ENCODE measurements around the gene SUN2. TPM values are rescaled to one million over a fixed set of nuclear protein-coding genes. Genes with fewer than 3 reads are reported as not detected.
A peak's percentile ranks its signal among the peaks of the same experiment; 100 is the strongest.

SUN2 gene
- total RNA-seq, 1 experiment from 2014 or later: 15.6 TPM

DNA sequence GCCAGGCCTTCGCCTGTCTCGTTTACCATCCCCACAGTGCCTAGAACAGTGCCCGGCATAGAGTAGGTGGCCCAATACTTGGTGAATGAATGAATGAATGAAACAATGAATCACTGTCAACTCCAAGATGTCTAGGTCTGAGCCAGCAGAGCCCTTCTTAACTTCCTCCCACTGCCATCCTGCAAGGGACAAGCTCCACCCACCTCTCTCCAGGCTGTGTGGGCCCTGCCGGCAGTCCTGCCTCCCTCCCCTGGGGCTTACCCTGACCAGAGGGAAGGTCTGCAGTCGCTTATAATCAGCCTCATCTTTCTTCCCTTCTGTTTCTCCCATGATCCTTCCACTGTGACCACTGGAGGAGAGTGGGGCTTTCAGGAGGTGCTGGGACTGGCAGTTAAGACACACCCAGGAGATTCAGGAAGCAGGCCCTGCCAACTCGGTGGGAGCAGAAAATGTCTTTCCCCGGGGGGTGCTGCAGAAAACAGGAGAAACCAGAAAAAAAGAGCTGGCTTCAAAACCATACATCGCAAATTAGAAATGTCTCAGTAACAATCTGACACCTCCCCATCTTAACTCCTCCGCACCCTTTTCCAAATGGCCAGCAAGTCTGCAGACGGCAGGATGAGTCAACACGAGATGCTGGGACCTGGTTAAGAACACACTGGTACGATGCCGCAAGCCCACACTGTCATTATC, 26.8 kb upstream of the SUN2 start:
- no peak for DNase-seq (ENCODE audit: extremely low read depth, low read depth)

DNA sequence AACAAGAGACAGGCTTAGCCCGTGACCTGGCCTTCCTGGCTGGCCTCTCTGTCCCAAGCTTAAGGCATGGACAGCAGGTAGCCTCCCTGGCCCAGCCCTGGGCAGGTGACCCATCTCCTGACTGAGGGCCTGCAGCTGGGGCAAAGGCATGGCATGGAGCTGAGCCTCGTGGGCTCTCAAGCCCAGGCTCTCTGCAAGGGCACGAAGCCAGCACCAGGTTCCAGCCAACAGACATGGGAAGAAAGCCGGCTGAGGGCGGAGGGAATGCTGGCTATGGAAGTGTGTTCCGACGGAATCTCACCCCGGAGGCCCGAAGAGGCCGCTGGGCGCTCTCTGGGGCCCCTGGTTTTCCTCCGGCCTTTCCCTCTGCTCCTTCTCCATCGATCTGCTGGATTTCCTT, 25.2 kb upstream of the SUN2 start:
- no peak for DNase-seq (ENCODE audit: extremely low read depth, low read depth)

GRCh38 chr22:38777087-38777671, 21.4 kb upstream of the SUN2 start:
- no peak for DNase-seq (ENCODE audit: extremely low read depth, low read depth)

DNA sequence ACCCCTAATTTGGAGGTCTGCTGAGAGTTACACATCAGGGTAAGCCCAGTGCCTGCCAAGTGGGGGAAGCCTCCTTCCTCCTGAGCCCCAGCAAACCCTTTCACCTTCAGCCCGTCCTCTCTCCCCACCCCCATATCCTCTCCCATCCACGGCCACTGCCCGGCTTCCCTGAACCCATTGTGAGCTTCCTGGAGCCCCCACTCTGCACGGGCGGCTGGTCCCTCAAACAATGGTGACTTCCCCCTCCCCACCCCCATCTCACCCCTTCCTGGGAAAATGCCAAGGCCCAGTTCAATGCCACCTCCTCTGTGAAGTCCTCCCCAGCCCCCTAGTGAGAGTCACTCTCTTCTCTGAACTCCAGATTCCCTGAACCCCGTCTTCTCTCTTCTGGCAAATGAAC, 20.3 kb upstream of the SUN2 start:
- no peak for DNase-seq (ENCODE audit: extremely low read depth, low read depth)

DNA sequence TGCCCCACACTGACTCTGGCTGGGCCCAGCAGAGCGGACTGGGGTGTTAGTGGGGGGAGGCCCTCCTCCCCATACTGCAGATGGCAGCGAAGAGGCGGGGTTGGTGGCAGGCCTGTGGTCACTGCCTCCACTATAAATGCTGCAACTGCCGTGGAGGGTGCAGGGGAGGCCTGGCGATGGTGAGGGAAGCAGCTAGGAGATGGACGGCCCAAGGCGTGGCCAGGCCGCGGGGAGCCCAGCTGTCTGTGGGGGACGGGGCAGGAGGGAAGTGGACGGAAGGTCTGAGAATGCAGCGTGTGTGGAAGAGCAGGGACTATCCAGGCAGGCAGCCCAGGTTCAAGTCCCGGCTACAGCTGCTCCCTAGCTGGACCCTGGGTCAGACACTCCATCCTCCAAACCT, 19.9 kb upstream of the SUN2 start:
- no peak for DNase-seq (ENCODE audit: extremely low read depth, low read depth)

GRCh38 chr22:38774496-38775166, 18.8 kb upstream of the SUN2 start:
- no peak for DNase-seq (ENCODE audit: extremely low read depth, low read depth)

- DNase-seq (ENCODE audit: extremely low read depth, low read depth): no peak
These were observed 17.7 kb upstream of the SUN2 start for GRCh38 chr22:38773363-38773946.

DNA sequence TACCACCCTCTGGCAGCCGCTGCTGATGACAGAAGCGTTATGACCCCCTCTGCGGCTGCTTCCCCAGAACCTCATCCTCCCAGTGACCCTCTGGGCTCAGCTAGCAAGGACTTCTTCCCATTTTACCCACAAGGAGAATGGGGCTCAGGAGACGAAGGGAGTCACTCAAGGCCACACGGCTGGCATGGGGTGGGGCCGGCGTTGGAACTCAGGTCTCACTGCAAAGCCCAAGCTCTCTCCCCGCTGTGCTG, 16.8 kb upstream of the SUN2 start:
- DNase-seq (ENCODE audit: extremely low read depth, low read depth): no peak

- DNase-seq (ENCODE audit: extremely low read depth, low read depth): no peak
These were observed 14.6 kb upstream of the SUN2 start for GRCh38 chr22:38770257-38770949.

DNA sequence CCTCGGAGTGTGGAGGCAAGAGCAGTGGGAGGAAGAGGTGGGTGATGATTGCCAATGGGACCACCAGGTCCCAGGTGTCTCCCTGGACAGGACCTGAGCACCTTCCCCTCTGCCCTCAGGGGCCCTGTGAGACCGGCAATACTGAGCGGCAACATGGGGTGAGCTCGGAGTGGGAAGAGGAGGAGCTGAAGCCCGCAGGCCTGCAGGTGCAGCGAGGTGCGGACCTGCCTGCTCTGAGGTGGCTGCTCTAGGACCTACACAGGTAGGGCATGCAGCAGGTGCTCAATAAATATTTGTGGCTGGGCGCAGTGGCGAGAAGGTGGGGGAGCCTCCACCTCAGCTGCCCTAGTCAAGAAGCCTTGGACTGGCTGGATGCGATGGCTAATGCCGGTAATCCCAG, 12.2 kb upstream of the SUN2 start:
- DNase-seq (ENCODE audit: extremely low read depth, low read depth): no peak

DNA sequence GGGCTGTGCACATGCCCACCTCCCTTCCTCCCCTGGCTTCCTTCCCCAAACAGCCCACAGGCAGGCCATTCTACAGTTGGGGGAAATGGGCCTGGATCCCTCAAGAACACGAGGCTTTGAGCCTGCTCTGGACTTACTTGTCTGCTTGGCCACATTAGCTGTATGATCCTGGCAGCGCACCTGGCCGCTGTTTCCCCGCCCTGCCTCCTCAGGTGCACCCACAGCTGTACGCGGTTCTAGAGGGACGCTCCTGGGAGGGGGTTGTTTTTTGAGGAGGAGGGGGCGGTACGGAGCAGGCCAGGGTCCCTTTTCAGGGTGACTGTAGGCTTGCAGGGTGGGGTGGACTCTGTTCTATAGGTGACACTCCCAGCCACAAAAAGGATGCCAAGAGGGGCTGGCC, 11.5 kb upstream of the SUN2 start:
- DNase-seq (ENCODE audit: extremely low read depth, low read depth): no peak

GRCh38 chr22:38766076-38766777, 10.4 kb upstream of the SUN2 start:
- DNase-seq (ENCODE audit: extremely low read depth, low read depth): peak; percentile 39

DNA sequence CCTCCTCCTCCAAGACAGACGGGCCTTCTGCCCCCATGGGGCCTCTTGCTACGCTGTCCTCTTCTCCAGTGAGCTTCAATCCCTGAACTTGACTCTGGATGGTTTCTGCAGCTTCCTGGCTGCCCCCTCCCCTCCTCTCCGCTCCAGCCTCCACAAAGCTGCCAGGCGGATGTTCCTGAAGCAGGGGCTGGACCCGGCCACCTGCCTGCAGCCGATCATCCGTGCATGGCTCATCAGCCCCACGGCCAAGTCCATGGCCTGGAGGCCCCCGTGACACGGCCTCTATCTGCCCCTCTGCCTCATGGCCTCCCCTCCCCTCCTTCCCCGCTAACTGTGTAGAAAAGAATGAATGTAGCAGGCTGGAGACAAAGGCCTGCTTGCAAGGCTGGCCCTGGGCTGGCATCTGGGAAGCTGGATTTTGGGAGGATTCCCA, 6.8 kb upstream of the SUN2 start:
- no peak for DNase-seq (ENCODE audit: extremely low read depth, low read depth)

GRCh38 chr22:38761202-38762162, 5.7 kb upstream of the SUN2 start:
- no peak for DNase-seq (ENCODE audit: extremely low read depth, low read depth)

DNA sequence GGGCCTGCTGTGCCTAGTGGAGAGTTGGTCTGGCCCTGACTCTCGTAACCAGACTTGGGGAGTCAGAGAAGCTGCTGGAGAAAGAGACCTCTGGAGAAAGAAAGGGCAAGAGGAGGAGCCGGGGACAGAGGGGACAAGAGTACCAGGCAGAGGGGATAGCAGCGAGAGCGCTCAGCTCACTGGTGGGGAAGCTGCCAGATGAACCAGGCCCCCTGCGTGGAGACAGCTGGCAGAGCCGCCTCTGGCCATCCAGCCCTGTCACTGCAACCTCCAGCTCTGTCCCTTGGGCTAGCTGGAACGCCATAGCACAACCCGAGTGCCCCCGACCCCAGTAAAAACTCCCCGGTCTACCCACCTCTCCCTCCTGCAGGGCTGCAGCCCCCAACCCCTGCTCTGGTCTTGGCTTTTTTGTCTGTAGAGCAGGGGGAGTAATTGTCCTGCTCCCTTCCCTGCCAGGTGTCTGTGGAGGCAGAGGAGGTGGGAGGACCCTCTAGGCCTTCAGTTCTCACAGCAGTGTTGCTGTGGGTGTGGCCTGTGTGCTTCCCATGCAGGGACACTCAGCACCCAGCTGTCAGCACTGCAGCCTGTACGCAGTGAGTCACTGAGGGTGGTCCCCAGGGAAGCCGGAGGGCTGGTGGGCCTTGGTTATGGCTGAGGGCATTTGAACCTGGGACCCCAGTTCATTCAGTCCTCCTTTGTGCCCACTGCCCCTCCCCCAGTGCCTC, 4.8 kb upstream of the SUN2 start:
- DNase-seq (ENCODE audit: extremely low read depth, low read depth): no peak

DNA sequence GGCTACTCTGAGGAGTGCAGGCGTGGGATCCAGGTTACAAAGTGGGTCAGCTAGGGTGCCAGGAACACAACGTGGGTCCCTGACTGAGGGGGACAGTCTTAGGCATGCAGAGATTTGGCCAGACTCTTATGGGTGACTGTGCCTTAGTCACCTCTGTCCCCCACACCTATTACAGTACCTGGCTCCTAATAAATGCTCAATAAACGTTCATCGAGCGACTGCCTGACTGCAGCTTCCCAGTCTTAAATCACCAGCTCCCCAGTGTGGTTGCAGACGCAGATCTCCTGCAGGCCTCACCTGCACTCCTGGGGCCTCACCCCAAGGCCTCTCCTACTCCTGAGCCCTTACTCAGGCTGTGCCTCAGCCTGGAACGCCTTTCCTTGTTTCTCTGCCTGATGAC, 3.2 kb upstream of the SUN2 start:
- no peak for DNase-seq (ENCODE audit: extremely low read depth, low read depth)

DNA sequence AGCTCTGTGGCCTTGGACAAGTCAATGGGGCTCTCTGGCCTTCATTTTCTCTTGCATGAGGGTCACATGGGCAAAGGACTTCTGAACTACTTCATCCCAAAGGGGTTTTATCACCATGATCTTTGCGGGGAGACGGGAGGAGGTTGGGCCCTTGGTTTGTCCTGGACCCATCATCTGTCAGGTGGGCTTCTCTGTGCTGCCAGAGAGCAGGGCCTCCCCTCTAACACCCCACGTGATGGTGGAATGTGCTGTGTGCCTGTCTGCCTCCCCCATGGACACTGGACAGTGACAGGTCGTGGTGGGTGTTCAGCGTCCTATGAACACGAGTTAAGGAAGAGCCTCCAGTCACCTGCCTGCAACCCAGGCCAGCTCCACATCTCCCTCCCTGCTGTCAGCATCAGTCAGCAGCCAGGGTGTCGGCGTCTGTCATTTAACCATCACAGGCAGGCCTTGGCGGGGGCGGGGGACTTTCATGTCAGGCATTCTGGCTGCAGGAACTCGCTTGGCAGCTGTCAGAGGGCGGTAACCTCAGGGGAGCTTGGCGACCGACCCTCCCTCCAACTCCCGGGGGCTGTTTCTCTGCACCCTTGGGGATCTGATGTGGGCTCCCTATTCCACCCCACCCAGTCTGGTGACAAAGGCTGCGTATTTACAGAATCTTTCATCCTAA, 2.6 kb upstream of the SUN2 start:
- no peak for DNase-seq (ENCODE audit: extremely low read depth, low read depth)

DNA sequence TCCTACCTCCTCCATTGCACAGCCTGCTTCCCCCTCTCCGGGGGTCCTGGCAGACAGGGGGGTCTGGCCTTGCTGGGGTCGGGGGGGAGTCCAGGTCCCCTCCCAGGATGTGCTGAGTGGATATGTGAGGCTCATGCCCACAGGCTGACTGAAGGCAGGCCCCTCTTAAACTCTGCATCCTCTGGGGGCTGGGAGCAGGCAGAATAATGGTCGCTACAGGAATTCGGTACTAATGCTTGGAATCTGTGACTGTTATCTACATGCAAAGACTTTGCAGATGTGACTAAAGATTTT, 1.6 kb upstream of the SUN2 start:
- no peak for DNase-seq (ENCODE audit: extremely low read depth, low read depth)
